Peyer's patch (tissue), 4 donors: ENCODE data around the gene GPR87.

Experiments used
- CTCF ChIP-seq, 6 experiments: fragments of 450-650 bp in 4 of 6; fragments of 200-600 bp in 2 of 6; sonication (generic) in 1 of 6; IDR thresholded peaks; one replicate each; pipeline ENCODE4 v1.5.1; 2017 to 2019; ENCODE audit warnings: antibody characterized with exemption in 6 of 6, mild to moderate bottlenecking in 3 of 6, moderate library complexity in 1 of 6
- POLR2A ChIP-seq, 2 donors: fragments of 450-650 bp; IDR thresholded peaks; one replicate each; pipeline ENCODE4 v1.5.1; 2017; ENCODE audit warnings: antibody characterized with exemption in 2 of 2, mild to moderate bottlenecking in 2 of 2, moderate library complexity in 2 of 2

DNA sequence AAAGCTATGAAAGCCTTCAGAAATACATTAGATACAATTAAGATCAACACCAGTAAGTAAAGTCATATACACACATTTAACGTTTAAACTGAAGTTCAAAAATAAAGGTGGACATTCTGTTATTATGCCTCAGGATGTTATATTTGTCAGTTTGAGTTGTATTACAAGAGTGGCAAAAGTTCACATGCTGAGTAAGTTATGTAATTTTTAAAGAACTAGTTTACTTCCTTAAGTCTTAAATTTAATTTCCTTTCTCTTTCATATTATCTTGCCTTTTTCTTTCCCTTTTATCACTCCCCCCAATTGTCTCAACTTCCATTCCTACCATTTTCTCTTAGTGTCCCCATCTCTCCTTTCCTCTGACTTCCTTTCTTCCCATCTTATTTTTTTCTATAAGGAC lies 4.9 kb upstream of the GPR87 start:
- TF ChIP-seq CTCF (IDR thresholded peaks at IDR 0.05), result no peak
- no peak for TF ChIP-seq POLR2A (IDR thresholded peaks at IDR 0.05)
